ENCODE data around the gene FBN3.
"Not testable (repeated sequence)": the region's sequence is repeated elsewhere in the genome, so short reads cannot be mapped to it uniquely, and the experiment has no call there.

The FBN3 gene

DNA sequence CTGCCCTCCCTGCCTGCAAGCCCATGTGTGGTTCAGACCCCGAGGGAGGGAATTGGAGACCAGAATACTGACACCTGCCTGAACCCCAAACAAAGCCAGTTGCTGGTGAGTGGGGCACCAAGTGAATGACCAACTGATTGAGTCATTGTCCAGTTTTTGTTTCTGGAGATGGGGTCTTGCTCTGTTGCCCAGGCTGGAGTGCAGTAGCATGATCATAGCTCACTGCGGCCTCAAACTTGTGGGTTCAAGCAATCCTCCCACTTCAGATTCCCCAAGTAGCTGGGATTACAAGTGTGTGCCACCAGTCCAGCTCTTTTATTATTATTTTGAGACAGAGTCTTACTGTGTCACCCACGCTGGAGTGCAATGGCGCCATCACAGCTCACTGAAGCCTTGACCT is 92.9 kb downstream of the FBN3 start:
- DNase-seq, result no peak

DNA sequence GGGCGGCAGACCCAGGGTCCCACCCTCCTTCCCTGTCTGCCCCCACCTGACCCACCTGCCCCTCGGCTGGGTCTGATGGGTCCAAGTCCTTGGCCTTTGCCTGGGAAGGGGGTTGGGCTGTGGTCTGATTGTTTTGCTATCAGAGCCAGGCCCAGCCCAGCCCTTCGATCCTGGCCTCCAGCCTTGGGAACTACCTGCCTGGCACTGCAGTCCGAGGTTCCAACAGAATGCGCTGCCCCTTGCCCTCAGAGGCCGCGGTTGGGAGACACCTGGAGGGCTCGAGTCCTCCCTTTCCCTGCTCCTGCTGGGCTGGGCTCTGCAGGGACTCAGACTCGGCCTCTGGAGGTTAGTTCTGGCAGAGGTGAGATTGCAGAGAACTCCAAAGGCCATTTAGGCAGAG is 95.2 kb downstream of the FBN3 start:
- no peak for DNase-seq

GRCh38 chr19:8052464-8052859 is 96.9 kb downstream of the FBN3 start, which contains the start of gene CCL25:
Gene CCL25, plus strand, starts transcription at chr19:8052760. Its CDS starts 290 bp downstream, at chr19:8053050.
- no peak for DNase-seq

DNA sequence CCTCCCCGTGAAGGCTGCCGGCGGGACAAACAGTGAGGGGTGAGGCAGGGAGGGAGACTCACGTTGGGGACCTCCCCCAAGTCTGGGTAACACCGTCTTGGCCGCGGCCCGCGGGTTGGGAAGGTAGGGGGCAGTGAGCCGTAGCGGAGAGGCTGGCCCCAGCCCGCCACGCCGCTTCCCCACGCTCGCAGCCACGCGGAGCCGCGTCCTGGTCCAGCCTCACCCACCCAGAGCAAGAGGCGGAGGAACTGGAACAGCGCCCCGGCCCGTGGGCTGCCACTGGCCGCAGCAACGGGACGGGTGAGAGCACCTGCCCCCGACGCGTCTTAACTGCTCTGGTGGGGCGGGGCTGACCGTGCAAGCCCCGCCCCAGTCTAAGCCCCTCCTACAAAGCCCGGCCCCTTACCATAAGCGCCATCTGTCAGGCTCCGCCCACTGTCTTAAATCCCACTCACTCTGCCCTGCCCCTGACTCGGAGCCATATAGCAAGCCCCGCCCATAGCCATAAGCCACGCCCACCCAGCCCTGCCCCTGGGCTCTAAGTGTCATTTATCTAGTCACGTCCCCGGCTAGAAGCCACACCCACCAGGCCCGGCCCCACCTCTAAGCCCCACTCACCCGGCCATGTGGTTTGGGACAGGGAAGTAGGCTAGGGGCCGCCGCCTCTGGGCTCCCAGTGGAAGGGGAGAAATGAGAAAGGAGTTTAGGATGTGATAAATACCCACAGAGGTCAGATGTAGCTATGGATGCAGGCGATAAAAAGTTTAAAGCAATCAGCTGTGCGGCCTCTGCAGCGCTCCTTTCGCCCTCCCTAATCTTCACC is 98.9 kb downstream of the FBN3 start:
- peak; percentile 68 for DNase-seq

DNA sequence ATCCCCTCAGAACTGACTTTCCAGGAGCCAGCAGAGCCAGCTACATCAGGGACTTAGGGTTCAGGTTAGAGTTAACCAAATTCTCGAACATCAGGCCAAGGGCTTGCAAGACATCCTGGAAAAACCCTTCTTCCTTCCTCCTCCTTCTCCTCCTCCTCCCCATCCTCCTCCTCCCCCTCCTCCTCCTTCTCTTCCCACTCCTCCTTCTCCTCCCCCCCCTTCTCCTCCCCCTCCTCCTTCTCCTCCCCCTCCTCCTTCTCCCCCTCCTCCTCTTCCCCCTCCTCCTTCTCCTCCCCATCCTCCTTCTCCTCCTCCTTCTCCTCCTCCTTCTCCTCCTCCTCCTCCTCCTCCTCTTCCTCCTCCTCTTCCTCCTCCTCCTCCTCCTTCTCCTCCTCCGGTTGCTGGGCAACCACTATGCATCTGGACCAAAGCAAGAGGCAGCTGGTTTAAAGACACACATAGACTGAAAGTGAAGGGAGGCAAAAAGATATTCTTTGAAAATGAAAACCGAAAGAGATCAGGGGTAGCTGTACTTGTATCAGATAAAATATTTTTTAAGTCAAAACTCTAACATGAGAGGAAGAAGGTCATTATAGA is 102.7 kb downstream of the FBN3 start:
- no peak for DNase-seq

DNA sequence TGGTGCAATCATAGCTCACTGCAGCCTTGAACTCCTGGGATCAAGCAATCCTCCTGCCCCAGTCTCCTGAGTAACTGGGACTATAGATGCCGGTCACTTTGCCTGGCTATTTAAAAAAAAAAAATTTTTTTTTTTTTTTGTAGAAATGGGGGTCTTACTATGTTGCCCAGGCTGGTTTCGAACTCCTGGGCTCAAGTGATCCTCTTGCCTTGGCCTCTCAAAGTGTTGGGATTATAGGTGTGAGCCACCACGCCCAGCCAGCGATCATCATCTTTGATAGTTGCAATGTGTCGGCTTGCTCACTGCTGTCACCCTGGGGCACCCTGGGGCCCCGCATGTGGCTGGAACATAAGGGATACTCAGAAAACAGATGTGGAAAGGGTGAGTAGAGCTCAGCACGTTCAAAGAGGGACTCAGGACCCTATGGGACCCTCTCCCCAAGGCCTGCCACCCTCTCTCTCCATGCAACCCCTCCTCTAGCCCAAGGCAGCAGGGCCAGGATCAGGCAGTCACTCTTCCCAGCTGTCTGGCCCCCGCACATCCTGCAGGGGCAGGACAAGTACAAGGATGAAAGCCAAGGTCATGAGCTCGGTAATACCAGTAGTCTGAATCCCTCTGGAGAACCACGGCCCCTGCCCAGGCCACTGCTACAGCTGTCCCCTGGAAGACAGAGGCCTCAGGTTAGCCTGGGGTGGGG is 103.4 kb downstream of the FBN3 start:
- DNase-seq, result no peak

GRCh38 chr19:8044018-8044417 is 105.4 kb downstream of the FBN3 start:
- no peak for DNase-seq

- no peak for DNase-seq
These were observed 106.5 kb downstream of the FBN3 start for GRCh38 chr19:8042900-8043299.

- no peak for DNase-seq
These were observed 107.9 kb downstream of the FBN3 start for GRCh38 chr19:8041531-8041931.

DNA sequence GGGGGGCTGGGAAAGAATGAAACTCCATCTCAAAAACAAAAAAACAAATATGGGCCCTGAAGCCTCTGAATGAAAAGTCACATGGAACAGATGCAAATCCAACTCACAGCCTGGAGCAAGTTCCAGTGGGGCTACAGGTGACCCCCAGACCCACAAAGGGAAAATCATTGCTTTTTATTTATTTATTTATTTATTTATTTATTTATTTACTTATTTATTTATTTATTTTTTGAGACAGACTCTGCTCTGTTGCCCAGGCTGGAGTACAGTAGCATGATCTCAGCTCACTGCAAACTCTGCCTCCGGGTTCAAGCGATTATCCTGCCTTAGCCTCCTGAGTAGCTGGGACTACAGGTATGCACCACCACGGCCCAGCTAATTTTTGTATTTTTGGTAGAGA is 110.2 kb downstream of the FBN3 start:
- DNase-seq, result no peak

DNA sequence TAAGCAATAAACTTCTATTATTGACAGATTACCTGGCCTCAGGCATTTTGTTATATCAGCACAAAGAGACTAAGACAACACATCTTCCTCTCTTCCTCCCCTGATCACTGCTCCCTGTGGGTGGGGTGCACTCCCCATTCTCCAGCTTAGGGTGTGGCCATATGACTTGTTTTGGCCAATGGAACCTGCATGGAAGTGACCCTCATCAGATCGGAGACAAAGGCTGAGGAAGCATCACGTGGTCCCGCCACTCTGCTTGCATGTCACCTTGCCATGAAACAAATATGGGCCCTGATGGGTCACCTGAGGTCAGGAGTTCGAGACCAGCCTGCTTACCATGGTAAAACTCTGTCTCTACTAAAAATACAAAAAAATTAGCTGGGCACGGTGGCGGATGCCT is 110.6 kb downstream of the FBN3 start:
- DNase-seq, result no peak

GRCh38 chr19:8036434-8037099 is 112.8 kb downstream of the FBN3 start:
- no peak for DNase-seq

GRCh38 chr19:8034178-8034525 is 115.2 kb downstream of the FBN3 start:
- DNase-seq, result no peak

DNA sequence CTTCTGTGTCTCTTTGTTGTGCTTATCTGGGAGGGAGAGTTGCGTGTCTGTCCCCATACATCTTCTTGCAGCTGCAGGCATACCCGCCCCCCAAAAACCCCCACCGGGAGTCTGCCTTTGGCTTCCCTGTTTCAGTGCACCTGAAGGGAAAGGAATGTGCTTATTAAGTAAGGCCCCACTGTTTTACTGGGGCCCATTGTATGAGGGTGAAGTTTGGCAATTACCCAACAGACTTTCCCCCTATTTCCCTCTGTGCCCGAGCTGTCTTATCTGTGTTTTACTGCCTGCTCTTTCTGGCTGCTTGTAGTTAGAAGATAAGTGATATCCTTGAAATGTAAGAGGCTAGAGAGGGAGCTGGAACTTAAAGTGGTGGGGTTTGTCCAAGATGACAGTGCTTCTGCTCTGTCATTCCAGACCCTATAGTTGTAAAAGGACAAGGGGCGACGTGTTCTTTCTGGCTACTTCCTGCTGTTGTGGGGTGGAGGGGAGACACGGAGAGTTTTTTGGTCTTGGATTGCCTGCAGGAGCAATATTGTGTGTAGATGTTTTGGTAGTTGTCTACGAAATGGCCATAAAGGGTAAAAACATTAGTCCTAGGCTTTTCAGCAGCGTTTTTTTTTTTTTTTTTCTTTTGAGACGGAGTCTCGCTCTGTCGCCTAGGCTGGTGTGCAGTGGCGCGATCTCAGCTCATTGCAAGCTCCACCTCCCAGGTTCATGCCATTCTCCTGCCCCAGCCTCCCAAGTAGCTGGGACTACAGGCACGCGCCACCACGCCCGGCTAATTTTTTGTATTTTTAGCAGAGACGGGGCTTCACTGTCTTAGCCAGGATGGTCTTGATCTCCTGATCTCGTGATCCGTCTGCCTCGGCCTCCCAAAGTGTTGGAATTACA is 115.9 kb downstream of the FBN3 start:
- not testable (repeated sequence) for DNase-seq

DNA sequence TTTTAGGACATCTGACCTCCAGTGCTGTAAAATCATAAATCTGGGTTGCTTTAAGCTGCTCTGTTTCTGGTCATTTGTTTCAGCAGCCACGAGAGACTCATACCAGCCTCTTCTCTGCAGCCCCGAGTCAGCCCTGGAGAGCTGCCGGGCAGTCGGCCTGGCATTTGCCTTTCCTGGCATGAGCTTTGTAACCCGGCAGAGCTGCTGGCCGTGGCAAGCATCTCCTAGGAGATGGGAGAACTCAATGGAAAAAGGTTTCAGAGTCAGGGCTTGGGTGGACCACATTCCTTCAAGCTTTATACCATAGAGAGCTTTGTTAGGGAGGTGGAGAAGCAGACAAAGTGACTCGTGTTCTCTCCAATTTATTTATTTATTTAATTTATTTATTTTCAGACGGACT is 118.4 kb downstream of the FBN3 start:
- no peak for DNase-seq

DNA sequence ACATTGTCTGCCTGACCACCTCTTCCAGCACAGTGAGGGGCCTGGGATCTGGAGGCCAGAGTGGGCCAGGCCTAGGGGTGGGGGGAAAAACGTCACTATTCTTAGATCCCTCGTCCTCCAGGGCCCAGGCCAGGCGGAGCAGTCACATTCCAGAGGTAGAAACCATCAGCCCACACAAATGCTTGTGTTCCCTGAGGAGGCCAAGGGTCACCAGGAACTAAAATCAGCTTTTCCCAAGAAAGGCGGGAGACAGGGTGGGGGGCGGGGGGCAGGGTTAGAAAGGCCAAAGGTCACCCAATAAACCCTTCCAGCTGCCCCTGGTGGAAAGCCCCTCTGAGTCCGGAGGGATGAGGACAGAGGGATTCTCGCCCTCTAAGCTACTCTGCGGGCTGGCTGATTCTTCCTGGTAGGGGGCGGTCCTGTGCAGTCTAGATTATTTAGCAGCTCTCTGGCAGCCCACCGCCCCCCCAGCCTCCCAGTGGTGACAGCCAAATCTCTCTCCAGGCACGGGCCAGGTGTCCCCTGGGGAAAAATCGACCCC is 120.4 kb downstream of the FBN3 start:
- DNase-seq, result peak; percentile 45

- no peak for DNase-seq
These were observed 124.1 kb downstream of the FBN3 start for GRCh38 chr19:8025316-8025715.

GRCh38 chr19:8024256-8024655 is 125.1 kb downstream of the FBN3 start:
- DNase-seq, result not testable (repeated sequence)

DNA sequence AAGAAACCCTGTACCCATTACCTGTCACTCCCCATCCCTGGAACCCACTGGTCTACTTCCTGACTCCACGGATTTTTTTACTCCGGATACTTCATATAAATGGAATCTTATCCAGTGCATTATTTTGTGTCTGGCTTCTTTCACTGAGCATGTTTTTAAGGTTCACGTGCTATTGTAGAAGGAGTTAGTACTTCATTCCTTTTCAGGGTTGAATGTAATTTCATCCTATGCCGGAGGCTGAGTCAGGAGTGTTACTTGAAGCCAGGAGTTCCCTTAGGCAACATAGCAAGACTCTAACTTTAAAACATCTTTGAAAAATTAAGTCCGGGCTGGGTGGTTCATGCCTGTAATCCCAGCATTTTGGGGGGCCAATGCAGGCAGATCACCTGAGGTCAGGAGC is 126.0 kb downstream of the FBN3 start:
- DNase-seq, result no peak

- DNase-seq, result no peak
These were observed 127.1 kb downstream of the FBN3 start for GRCh38 chr19:8022275-8022674.

GRCh38 chr19:8021374-8021773 is 128.0 kb downstream of the FBN3 start:
- DNase-seq, result no peak

DNA sequence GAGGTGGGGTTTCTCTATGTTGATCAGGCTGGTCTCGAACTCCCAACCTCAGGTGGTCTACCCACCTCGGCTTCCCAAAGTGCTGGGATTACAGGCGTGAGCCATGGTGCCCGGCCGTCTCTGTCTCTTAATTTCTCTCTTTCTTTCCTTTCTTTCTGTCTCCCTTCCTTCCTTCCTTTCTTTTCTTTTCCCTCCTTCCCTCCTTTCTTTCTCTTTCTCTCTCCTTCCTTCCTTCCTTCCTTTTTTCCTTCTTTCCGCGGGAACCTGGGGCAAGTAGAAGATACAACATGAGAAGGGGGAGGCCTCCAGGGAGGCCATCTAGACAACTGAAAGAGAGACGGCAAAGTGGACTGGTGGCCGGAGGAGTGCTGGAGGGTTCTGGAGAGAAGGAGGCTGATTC is 128.7 kb downstream of the FBN3 start:
- DNase-seq, result no peak
